B cell (primary cell): ENCODE data around the gene LRRC57.

Experiments used
- CTCF ChIP-seq: fragments of 200-600 bp; IDR thresholded peaks from one replicate; pipeline ENCODE4 v1.8.0; 2022; ENCODE audit warnings: antibody characterized with exemption, mild to moderate bottlenecking
- EZH2 ChIP-seq: IDR thresholded peaks from 2 replicates; pipeline ENCODE4 v1.6.1; 2012; ENCODE audit warnings: borderline replicate concordance, low read depth, mild to moderate bottlenecking, moderate library complexity, low read length; ENCODE audit not compliant: insufficient read depth, poor library complexity, severe bottlenecking

GRCh38 chr15:42594095-42594494 lies 45.5 kb upstream of the LRRC57 start:
- TF ChIP-seq CTCF = no peak
- TF ChIP-seq EZH2 = no peak
